ENCODE data around the gene ATRNL1. TPM values are rescaled to one million over a fixed set of nuclear protein-coding genes. Genes with fewer than 3 reads are reported as not detected.

ATRNL1 gene
- polyA plus RNA-seq, 3 donors, result 0.09 to 0.94 (median 0.34) TPM

DNA sequence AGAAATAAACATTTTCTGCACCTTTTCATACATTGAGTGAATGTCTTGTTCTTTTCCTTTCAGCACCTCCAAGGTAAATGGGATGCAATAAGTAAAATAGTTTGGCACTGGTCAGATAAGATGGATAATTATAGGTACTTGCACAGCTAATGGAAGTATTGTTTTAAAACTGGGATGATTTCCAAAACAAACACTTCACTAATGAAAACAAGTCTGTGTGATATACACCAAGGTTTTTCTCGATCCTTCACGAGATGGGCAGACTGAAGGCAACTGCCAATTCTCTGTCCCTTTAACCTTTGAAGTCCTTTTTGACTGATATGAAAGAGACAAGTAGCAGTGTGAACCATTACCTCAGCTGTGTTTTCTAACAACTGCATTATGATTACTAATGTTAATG lies 756.0 kb downstream of the ATRNL1 start:
- no peak overlapping the region for H3K27ac ChIP-seq (ENCODE audit: low read depth, low read length)
- 8 to 52% (median 48%) methylated on average over 2 of the region's 2 CpGs for WGBS, 3 donors

DNA sequence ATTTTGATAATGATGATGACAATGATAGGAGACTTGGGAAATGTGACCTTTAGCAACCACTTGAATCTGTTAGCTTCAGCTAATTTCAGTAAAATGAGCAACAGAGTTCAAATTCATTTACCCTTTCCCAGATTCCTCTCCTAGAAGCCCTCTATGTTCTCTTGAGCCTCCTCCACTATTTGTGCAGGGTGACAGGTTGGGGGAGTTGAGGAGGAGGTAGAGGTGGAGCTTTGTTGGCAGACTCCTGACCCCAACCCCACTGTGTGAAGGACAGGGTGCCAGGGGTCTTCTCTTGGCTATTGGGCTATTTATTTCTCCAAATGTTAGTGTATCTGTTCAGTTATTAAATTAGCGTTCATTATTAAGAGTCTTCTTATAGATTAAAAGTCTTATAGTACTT lies 757.5 kb downstream of the ATRNL1 start:
- 93 to 95% (median 93%) methylated on average over 1 of the region's 1 CpG for whole genome bisulfite sequencing, 3 donors
- no peak overlapping the region for H3K27ac ChIP-seq (ENCODE audit: low read depth, low read length)

DNA sequence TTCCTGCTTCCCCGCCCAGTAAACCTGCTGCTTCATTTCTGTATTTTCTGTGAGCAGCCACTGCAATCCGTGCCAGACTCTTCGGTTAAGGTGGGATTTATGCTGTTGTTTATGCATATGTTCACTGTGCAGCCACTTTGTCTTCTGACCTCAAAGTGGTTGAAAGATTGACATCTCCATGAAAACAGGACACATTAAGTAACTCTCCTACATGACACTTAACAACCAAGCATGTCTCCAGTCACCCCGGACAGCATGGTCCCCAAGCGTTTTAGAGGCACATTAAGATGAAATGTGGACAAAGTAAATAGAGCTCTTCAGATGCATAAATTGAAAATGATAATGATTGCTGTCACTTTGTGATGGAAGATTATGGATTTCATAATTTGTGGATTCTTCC lies 758.5 kb downstream of the ATRNL1 start:
- H3K27ac ChIP-seq (ENCODE audit: low read depth, low read length), result no peak overlapping the region
- 77 to 87% (median 85%) methylated on average over 5 of the region's 5 CpGs for WGBS, 3 donors

DNA sequence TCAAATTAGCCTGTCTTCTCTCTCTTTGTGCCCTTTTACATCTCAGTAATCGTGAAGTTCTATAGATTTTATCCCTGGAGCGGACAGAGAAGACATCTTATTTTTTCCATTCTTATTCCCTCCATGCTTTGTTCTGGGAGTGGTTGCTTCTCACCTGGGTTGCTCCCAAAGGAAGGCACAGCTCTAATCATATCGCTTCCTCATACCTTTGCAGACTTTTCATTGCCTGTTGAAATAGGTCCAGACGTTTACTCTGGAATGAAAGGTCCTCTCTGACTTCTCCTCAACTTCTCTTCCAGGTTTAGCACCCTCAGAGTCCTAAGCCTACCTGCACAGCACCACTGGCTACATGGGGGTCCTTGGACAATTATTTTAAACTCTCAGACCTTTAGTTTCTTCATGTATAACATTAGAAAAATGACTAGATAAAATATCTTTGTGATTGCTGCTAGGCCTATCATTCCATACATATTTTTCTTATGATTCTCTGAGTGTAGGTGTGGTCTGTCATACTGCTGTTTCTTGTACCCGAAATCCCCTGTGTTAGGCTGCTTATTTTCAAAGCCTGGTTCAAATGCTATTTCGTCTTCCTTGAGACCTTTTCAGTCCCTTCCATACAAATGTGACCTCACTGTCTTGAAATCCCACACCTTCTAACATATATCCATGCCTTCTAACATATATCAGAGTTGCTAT lies 761.7 kb downstream of the ATRNL1 start:
- H3K27ac ChIP-seq (ENCODE audit: low read depth, low read length), result no peak overlapping the region
- WGBS, 3 donors, result 73 to 80% (median 76%) methylated on average over 6 of the region's 6 CpGs

DNA sequence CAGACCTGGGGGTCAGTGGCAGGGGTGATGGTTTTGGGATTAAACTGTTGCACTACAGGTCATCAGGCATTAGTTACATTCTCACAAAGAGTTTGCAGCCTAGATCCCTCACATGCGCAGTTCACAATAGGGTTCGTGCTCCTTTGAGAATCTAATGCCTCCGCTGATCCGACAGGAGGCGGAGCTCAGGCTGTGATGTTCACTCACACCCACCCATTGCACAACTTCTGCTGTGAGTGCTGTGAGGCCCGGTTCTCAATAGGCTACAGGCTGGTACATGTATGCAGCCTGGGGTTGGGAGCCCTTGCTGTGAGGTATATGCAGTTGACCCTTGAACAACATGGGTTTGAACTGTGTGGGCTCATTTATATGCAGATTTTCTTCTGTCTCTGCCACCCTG lies 763.4 kb downstream of the ATRNL1 start:
- no peak overlapping the region for H3K27ac ChIP-seq (ENCODE audit: low read depth, low read length)
- WGBS, 3 donors, result 84 to 90% (median 85%) methylated on average over 6 of the region's 6 CpGs

DNA sequence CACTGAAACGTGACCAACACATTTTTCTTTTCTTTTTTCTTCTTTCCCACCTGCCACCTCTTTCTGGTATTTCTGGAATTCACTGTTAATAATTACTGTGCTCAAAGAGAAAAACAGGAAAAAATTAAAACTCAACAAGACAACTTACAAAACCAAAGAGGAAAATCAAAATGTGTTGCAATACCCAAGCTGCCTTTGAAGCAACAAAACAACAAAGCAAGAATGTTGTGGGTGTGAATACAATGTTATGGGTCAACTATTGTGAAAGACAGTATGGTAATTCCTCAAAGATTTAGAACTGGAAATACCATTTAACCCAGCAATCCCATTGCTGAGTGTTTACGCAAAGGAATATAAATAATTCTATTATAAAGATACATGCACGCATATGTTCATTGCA lies 764.7 kb downstream of the ATRNL1 start:
- WGBS, 3 donors, result 56 to 74% (median 70%) methylated on average over 3 of the region's 3 CpGs

DNA sequence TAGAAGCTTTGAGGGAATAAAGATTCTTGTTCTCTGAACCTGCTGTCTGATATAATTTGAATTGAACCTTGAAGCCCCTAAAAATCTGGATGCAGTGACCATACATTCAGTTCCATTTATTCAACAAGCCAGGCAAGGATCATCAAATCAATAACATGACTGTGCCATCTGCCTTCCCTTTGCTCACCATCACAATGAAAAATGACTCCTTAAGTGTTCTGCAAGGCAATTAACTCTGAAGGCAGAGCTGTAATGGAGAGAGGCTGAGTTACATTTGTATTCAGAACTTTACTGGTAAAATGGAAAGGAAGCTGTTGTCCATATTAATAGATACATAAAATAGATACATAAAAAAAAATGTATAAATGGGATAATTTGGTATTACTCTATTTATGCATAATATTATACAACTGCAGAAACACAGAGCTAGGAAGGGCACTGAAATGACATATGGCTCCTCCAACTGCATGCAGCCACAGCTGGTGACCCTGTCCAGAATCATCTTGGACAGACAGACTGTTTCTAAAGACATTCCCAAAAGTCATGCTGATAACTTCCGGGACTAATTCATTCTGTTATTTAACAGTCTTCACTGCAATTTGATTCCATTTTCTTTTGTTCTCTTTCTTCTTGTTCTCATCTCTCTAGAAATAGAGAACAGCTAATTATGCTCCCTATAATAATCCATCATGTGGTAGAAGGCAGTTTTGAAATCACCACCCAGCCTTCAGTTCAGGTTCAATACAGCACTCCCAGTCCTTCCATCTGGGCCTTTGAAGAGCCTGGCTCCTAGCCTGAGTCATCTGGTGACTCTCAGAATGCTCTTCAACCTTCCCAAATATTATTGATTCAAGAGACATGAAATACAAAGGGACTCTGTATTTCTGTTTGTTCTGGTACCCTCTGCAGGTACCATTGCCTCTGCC lies 767.3 kb downstream of the ATRNL1 start:
- WGBS, 3 donors, result 77 to 93% (median 77%) methylated on average over 1 of the region's 1 CpG
- no peak overlapping the region for H3K27ac ChIP-seq (ENCODE audit: low read depth, low read length)

More for the DNA sequence above, 764.7 kb downstream of the ATRNL1 start:
- H3K27ac ChIP-seq (ENCODE audit: low read depth, low read length), result no peak overlapping the region

DNA sequence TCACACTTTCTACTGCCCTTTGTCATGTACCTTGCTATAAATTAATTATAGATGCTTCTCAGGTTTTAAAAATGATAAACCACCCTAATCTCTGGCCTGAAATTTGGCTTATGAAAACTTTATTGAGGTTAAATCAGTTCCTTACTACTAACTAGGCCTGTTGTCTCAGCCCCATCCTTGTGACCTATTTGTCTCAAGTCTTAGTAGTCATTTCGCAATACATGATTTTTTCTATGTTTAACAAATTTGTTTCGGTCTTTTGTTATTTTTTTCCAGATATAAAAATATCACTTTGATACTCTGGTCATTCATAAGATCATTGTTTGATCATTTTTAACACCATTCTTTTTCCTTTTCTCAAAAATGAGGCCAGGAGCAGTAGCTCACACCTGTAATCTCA lies 768.3 kb downstream of the ATRNL1 start:
- no peak overlapping the region for H3K27ac ChIP-seq (ENCODE audit: low read depth, low read length)
- WGBS, 3 donors, result 72 to 88% (median 85%) methylated on average over 2 of the region's 2 CpGs

DNA sequence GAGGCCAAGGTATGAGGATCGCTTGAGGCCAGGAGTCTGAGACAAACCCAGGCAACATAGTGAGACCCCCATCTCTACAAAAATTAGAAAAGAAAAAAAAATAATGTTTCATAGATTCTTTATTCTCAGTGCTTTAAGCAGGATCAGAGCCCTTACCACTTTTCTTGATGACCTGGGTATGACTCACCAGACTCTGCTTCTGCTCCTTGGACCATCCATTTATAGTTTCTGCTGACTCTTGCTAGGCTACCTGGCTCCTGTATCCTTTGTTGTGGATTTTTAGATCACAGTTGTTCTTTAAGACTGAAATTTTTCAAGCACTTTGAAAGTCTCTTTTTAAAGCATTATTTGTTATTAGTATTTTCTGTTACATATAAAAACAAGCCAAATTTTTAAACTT lies 768.7 kb downstream of the ATRNL1 start:
- 94 to 96% (median 96%) methylated on average over 1 of the region's 1 CpG for WGBS, 3 donors

DNA sequence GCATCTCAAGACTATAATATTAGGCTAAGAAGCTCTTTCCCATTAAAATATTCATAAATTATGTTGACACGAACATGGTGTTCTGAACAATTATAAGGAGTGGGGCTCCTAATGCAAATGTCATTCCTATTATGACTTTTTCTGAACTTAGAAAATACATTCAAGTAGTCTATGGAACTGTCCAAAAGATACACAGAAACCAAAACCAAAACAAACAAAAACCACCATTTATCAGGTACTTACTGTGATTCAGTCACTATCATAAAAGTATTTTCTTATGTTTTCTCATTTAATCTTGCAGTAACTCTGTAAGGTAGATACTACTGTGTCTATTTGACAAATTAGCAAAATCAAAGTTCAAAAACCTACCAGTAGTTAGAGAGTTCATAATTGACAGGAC lies 773.0 kb downstream of the ATRNL1 start:
- WGBS, 3 donors, result 87 to 98% (median 93%) methylated on average over 1 of the region's 1 CpG
- no peak overlapping the region for H3K27ac ChIP-seq (ENCODE audit: low read depth, low read length)

More for the DNA sequence above, 768.7 kb downstream of the ATRNL1 start:
- H3K27ac ChIP-seq (ENCODE audit: low read depth, low read length), result no peak overlapping the region

DNA sequence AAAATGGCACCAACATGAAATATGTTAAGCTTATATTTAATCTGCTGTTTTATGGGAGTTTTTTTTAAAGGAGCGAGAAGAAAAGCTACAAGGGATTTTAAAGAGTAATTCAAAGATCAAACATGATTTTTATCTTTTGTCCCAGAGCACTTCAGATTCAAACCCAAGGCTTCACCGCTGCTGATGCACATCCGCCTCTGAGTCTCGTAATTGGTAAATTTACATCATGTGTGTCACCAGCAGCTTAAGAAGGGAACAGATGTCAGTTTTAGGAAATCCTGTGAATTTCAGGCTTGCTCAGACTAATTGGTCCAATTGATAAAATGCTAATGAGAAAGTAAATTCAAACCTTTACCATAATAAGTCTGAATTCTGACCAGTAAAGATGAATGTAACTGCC lies 773.5 kb downstream of the ATRNL1 start:
- WGBS, 3 donors, result 89 to 93% (median 89%) methylated on average over 4 of the region's 4 CpGs
- H3K27ac ChIP-seq (ENCODE audit: low read depth, low read length), result no peak overlapping the region

DNA sequence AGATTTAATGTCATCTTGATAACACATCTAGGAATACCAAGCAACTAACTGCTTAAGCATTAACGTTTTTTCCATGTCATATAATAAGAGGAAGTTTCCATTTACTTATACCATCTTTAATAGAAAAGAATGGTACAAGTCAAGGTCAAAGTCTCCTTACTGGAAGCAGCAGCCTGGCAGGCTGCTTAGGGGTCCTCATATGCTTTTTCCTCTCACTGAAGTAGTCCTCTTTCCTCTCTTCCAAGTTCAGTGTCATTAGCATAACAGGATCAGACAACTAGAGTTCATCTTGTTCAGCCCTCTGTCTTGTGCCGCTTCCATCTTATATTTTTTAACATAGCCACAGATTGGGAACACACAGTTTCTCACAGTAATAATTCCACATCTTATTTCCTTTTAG lies 774.1 kb downstream of the ATRNL1 start:
- H3K27ac ChIP-seq (ENCODE audit: low read depth, low read length), result no peak overlapping the region
- 55 to 65% (median 56%) methylated on average over 2 of the region's 2 CpGs for WGBS, 3 donors

DNA sequence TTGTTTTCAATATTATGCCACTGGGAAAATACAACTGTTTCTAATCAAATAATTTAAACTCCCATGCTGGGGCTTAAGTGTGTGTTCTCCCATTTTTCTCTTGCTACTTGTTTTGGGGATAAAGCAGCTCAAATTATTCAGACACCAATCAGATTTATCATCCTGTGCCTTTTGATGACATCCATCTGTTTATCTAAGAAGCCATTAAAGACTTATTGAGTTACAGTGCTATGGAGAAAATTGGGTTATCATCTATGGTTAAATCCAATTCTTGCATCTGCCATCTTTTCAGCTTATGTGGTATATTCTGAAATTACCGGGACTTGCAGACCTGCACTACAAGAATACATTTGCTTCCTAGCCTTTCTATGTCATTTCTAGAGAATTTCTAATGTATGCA lies 778.7 kb downstream of the ATRNL1 start:
- H3K27ac ChIP-seq (ENCODE audit: low read depth, low read length), result no peak overlapping the region
- 93 to 96% (median 95%) methylated on average over 1 of the region's 1 CpG for WGBS, 3 donors

DNA sequence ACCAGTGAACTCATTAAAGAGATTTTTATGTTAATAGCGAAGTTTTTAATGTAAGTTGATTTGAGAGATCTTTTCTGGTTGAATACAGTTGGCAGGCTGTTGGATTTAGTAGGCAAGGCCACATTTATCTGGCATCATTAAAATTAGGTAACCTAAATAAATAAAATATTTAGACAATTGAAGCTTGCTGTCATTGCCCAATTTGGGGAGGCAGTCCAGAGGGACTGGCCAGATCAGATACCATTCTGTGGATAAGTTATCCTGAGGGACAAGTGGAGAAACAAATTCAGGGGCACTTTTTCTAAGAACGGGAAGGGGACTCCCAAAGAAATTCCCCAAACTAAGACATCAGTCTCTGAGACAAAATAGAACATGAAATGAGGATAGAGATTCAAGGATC lies 782.0 kb downstream of the ATRNL1 start:
- H3K27ac ChIP-seq (ENCODE audit: low read depth, low read length), result no peak overlapping the region
- 83 to 89% (median 87%) methylated on average over 2 of the region's 2 CpGs for WGBS, 3 donors

DNA sequence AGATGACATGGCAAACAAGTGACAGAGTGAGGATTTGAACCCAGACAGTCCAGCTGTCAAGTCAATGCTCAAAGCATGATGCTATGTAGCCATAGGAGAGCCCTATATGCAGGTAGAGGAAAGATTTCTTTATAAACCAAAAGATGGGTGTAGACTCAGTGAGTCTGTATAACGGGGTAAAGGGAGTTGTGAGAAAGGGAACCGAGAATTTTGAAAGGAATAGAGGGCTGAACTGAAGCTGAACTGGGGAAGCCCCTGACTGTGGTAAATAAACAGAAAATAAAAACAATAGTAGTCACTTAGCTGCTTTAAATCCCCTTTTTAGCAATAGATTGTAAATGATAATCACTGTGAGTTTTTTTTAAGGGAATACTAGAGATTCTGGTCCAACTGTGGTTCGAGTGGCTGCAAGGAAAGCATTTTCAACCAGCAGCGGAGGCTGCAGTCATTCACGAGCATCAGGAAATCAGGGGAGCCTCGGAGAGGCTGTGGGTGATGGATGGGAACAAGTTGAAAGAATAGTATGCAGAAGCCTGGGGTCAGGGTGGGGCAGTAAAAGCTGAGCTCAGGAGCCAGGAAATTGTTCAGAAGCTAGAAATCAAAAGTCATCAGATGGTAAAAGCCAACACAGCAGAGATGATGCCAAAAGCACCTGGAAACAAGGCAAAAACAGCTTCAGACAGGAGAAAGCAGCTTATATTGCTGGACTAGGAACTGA lies 786.4 kb downstream of the ATRNL1 start:
- 52 to 69% (median 53%) methylated on average over 6 of the region's 6 CpGs for WGBS, 3 donors
- no peak overlapping the region for H3K27ac ChIP-seq (ENCODE audit: low read depth, low read length)

DNA sequence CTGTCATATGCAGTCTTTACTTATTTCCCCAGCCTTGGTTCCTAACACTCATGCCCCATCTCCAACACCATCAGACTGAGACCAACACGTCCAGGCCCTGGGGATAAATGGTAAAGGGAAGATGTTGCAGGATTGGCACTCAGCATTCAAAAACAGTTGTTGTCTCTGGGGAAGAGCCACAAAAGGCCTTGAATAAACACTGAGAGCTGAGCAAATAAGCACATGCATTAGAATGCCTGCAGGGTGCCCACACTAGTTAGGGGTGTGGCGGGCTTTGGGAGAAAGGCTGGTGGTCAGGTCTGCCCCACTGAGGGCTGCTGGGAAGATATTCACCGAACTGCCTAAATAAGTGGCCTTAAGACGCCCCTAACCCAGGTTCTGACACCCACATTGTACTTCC lies 788.9 kb downstream of the ATRNL1 start:
- no peak overlapping the region for H3K27ac ChIP-seq (ENCODE audit: low read depth, low read length)
- WGBS, 3 donors, result 81 to 86% (median 85%) methylated on average over 4 of the region's 4 CpGs

DNA sequence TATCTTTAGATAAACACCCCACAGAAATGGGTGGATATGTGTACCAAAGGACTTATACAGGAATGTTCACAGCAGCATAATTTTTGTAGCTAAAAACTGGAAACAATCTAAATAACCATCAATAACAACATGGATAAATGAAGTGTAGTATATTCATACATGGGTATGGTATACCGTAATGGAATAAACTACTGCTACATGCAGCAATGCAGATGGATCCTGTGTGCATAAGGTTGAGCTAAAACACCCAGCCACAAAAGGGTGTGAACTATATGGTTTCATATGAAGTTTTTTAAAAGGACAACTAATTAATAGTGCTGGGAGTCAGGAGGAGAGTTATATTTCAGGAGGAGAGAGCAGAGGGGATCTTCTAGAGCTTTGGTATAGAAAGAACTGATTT lies 790.2 kb downstream of the ATRNL1 start:
- 90 to 96% (median 95%) methylated on average over 1 of the region's 1 CpG for WGBS, 3 donors

DNA sequence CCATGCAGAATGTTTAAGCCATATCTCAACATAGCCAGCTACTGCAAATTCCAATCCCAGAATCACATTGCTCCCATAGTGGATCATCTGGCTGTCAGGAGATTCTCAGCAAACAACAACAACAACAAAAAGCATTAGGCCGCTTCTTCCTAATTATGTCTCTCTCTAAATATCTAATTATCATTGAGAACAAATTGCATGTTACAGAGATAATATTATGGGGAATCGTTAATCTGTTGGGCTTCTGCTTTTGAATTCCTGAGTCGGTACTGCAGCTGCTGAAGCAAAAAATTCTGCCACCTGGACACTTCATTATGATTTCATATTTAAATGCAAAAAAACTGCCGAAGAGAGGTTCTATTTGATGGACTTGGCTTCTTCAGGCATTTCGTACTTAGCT lies 791.2 kb downstream of the ATRNL1 start:
- 89 to 90% (median 90%) methylated on average over 5 of the region's 5 CpGs for WGBS, 3 donors
- H3K27ac ChIP-seq (ENCODE audit: low read depth, low read length), result no peak overlapping the region

More for the DNA sequence above, 790.2 kb downstream of the ATRNL1 start:
- H3K27ac ChIP-seq (ENCODE audit: low read depth, low read length), result no peak overlapping the region

DNA sequence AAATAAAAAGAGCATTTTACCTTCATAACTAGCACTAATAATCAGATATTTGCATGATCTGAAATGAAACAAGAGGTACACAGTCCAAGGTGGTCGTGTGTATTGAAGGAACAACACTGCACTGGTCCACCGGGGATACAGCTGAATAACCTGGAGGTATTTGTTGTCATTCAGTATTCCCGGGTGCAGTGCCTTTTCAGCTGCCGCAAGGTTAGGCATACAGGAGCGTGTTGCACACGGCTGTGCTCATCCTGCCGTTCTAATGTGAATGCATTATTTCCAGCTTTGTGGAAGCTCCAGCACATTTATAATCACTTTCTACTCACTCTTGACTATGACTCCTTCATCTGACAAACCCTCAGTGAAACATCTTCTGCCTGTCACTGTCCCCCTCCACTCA lies 802.0 kb downstream of the ATRNL1 start:
- 80 to 89% (median 89%) methylated on average over 7 of the region's 7 CpGs for WGBS, 3 donors

More for the DNA sequence above, 802.0 kb downstream of the ATRNL1 start:
- H3K27ac ChIP-seq (ENCODE audit: low read depth, low read length), result no peak overlapping the region
